Ovary (tissue), 3 donors: ENCODE results near the gene GNPDA1.

Experiments used
- POLR2A ChIP-seq: fragments of 450-650 bp; IDR thresholded peaks from one replicate; pipeline ENCODE4 v1.6.1; 2017; ENCODE audit warnings: antibody characterized with exemption, mild to moderate bottlenecking, moderate library complexity
- TF ChIP-seq, protein P1 (sequence below), 3 donors: fragments of 450-650 bp in 2 of 3; fragments of 200-600 bp in 1 of 3; IDR thresholded peaks; one replicate each; pipeline versions ENCODE4 v1.5.1 to v1.8.0; 2016 to 2022; ENCODE audit warnings: antibody characterized with exemption in 3 of 3, mild to moderate bottlenecking in 1 of 3
- donor health status: DM: no; HTN: no; CAD: no.

DNA sequence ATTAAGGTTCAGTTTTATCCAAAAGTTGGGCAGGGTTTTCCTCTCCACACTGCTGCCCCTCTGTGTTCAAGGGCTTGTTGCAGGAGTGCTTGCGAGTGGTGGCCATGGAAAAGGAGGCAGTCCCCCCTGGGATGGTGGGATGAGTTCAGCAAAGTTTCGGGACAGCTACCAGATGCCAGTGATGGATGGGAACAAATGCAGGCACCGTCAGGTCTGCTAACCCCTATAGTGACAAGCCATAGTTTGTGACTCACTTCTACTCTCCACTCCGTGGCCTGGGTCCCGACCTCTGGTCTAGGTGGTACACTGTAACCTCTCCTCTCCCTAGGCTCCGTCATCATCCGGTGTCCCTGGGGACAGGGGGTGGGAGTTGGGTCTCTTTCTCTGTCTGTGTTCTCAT is 47.8 kb downstream of the GNPDA1 start:
- TF ChIP-seq, protein P1, sequence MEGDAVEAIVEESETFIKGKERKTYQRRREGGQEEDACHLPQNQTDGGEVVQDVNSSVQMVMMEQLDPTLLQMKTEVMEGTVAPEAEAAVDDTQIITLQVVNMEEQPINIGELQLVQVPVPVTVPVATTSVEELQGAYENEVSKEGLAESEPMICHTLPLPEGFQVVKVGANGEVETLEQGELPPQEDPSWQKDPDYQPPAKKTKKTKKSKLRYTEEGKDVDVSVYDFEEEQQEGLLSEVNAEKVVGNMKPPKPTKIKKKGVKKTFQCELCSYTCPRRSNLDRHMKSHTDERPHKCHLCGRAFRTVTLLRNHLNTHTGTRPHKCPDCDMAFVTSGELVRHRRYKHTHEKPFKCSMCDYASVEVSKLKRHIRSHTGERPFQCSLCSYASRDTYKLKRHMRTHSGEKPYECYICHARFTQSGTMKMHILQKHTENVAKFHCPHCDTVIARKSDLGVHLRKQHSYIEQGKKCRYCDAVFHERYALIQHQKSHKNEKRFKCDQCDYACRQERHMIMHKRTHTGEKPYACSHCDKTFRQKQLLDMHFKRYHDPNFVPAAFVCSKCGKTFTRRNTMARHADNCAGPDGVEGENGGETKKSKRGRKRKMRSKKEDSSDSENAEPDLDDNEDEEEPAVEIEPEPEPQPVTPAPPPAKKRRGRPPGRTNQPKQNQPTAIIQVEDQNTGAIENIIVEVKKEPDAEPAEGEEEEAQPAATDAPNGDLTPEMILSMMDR (IDR thresholded peaks at IDR 0.05), result no peak
- TF ChIP-seq POLR2A, result no peak
